Loucy (cell line): ENCODE data around the gene IREB2.

Experiments
- H2AFZ ChIP-seq: fragments of 200-600 bp; sonication (generic); 2 replicates; pipeline ENCODE4 v1.6.0; 2016; ENCODE audit warnings: antibody characterized with exemption, mild to moderate bottlenecking, low read length, moderate library complexity
- H3F3A ChIP-seq: fragments of 200-600 bp; 2 replicates; pipeline ENCODE4 v1.6.0; 2016; ENCODE audit warnings: antibody characterized with exemption, low read depth, mild to moderate bottlenecking
- H3K27me3 ChIP-seq: fragments of 200-600 bp; sonication (generic); 2 replicates; pipeline ENCODE4 v1.6.1; 2014; ENCODE audit warnings: low read length, mild to moderate bottlenecking; ENCODE audit not compliant: insufficient read depth, poor library complexity, severe bottlenecking
- H3K36me3 ChIP-seq: fragments of 200-600 bp; sonication (generic); 2 replicates; pipeline ENCODE4 v1.6.1; 2016; ENCODE audit warnings: low read length; ENCODE audit not compliant: insufficient read depth
- H3K4me1 ChIP-seq: fragments of 200-600 bp; sonication (generic); 2 replicates; pipeline ENCODE4 v1.5.1; 2014; ENCODE audit warnings: low read length, mild to moderate bottlenecking; ENCODE audit not compliant: insufficient read depth, poor library complexity, severe bottlenecking
- H3K4me2 ChIP-seq: fragments of 200-600 bp; sonication (generic); 2 replicates; pipeline ENCODE4 v1.6.0; 2014; ENCODE audit warnings: antibody characterized with exemption, low read length, low read depth, mild to moderate bottlenecking; ENCODE audit not compliant: poor library complexity, severe bottlenecking
- H3K4me3 ChIP-seq: fragments of 200-600 bp; sonication (generic); 2 replicates; pipeline ENCODE4 v1.5.1; 2014; ENCODE audit warnings: low read length, mild to moderate bottlenecking, mixed read lengths; ENCODE audit not compliant: poor library complexity, severe bottlenecking
- H3K79me2 ChIP-seq: fragments of 200-600 bp; sonication (generic); 2 replicates; pipeline ENCODE4 v1.6.1; 2014; ENCODE audit warnings: low read length; ENCODE audit not compliant: insufficient read depth
- H3K9ac ChIP-seq: fragments of 200-600 bp; sonication (generic); 2 replicates; pipeline ENCODE4 v1.6.0; 2014; ENCODE audit warnings: mild to moderate bottlenecking, low read depth, low read length, moderate library complexity; ENCODE audit not compliant: poor library complexity, severe bottlenecking
- H3K9me2 ChIP-seq: fragments of 200-600 bp; sonication (generic); replicated peaks from 2 replicates; pipeline ENCODE4 v1.6.1; 2016; ENCODE audit warnings: low read depth, low read length, mixed read lengths
- H3K9me3 ChIP-seq: fragments of 200-600 bp; sonication (generic); 2 replicates; pipeline ENCODE4 v1.6.1; 2014; ENCODE audit warnings: mild to moderate bottlenecking, antibody characterized with exemption, low read length, low read depth; ENCODE audit not compliant: insufficient read depth
- H4K20me1 ChIP-seq: fragments of 200-600 bp; sonication (generic); 2 replicates; pipeline ENCODE4 v1.6.0; 2014; ENCODE audit warnings: antibody characterized with exemption, low read length, mild to moderate bottlenecking; ENCODE audit not compliant: insufficient read depth, poor library complexity, severe bottlenecking
- EZH2phosphoT487 ChIP-seq: fragments of 200-600 bp; IDR thresholded peaks from 2 replicates; pipeline ENCODE4 v1.6.1; 2018; ENCODE audit warnings: antibody characterized with exemption, mild to moderate bottlenecking, moderate library complexity, borderline replicate concordance
- TF ChIP-seq, protein P1 (sequence below): fragments of 200-600 bp; sonication (generic); conservative IDR thresholded peaks from 2 replicates; pipeline ENCODE4 v1.5.1; 2014; ENCODE audit warnings: mild to moderate bottlenecking, antibody characterized with exemption, low read length

IREB2 gene

DNA sequence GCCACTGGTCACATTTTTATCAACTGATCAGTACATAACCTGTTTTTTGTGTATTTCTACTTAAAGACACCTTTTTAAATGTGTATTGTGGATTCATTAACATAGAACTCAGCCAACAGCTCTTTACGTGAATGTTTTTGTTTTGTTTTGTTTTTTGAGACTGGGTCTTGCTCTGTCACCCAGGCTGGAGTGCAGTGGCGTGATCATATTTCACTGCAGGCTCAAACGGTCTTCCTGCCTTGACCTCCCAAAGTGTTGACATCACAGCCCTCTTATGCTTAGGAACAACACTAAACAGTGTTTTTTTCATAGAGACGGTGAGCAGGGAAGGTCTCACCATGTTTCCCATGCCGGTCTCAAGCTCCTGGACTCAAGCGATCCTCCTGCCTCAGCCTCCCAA lies 112.2 kb downstream of the IREB2 start:
- H3K9me3 ChIP-seq: no peaks in the 10 kb centered on the region
- no peaks in the 10 kb centered on the region; the same call in 1 of the 2 replicates for H3F3A ChIP-seq
- H4K20me1 ChIP-seq: peaks cover 8% of the 10 kb centered on the region
- no peaks in the 10 kb centered on the region for H3K27me3 ChIP-seq
- no peak overlapping the region for H3K9ac ChIP-seq
- H2AFZ ChIP-seq: no peak overlapping the region
- H3K36me3 ChIP-seq: peaks cover 56% of the 10 kb centered on the region
- no peak overlapping the region for H3K4me2 ChIP-seq
- no peaks in the 10 kb centered on the region for H3K9me2 ChIP-seq
- no peak overlapping the region for H3K4me3 ChIP-seq
- peaks cover 14% of the 10 kb centered on the region; the same call in 1 of the 2 replicates for H3K79me2 ChIP-seq
- no peak for TF ChIP-seq EZH2phosphoT487
- TF ChIP-seq, protein P1, sequence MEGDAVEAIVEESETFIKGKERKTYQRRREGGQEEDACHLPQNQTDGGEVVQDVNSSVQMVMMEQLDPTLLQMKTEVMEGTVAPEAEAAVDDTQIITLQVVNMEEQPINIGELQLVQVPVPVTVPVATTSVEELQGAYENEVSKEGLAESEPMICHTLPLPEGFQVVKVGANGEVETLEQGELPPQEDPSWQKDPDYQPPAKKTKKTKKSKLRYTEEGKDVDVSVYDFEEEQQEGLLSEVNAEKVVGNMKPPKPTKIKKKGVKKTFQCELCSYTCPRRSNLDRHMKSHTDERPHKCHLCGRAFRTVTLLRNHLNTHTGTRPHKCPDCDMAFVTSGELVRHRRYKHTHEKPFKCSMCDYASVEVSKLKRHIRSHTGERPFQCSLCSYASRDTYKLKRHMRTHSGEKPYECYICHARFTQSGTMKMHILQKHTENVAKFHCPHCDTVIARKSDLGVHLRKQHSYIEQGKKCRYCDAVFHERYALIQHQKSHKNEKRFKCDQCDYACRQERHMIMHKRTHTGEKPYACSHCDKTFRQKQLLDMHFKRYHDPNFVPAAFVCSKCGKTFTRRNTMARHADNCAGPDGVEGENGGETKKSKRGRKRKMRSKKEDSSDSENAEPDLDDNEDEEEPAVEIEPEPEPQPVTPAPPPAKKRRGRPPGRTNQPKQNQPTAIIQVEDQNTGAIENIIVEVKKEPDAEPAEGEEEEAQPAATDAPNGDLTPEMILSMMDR: no peak
- peaks cover 7% of the 10 kb centered on the region for H3K4me1 ChIP-seq

- peaks cover under 1% of the 10 kb centered on the region for H3K4me1 ChIP-seq
- H4K20me1 ChIP-seq: peaks cover 3% of the 10 kb centered on the region
- H3K9ac ChIP-seq: no peak overlapping the region
- TF ChIP-seq, protein P1: no peak
- no peak for TF ChIP-seq EZH2phosphoT487
- no peaks in the 10 kb centered on the region for H3K9me2 ChIP-seq
- peaks cover 8% of the 10 kb centered on the region; the same call in 1 of the 2 replicates for H3K79me2 ChIP-seq
- no peak overlapping the region for H2AFZ ChIP-seq
- H3K9me3 ChIP-seq: no peaks in the 10 kb centered on the region
- H3F3A ChIP-seq: no peaks in the 10 kb centered on the region; the same call in 1 of the 2 replicates
- H3K4me2 ChIP-seq: no peak overlapping the region
- H3K4me3 ChIP-seq: no peak overlapping the region
- no peaks in the 10 kb centered on the region for H3K27me3 ChIP-seq
- H3K36me3 ChIP-seq: peaks cover 50% of the 10 kb centered on the region; the same call in 1 of the 2 replicates
Measured at GRCh38 chr15:78550815-78551214, 112.8 kb downstream of the IREB2 start.
